Lower leg skin (tissue), 3 donors: Measurements from ENCODE around the gene SCNN1B.

Experiments used
- POLR2A ChIP-seq, 2 donors: fragments of 450-650 bp; IDR thresholded peaks; one replicate each; pipeline ENCODE4 v1.6.1; 2016 to 2017; ENCODE audit warnings: antibody characterized with exemption in 2 of 2, mild to moderate bottlenecking in 1 of 2, moderate library complexity in 1 of 2
- TF ChIP-seq, protein P1 (sequence below), 3 donors: fragments of 450-650 bp; IDR thresholded peaks; one replicate each; pipeline ENCODE4 v1.5.1; 2016; ENCODE audit warnings: antibody characterized with exemption in 3 of 3, mild to moderate bottlenecking in 3 of 3, moderate library complexity in 2 of 3

- TF ChIP-seq, protein P1, sequence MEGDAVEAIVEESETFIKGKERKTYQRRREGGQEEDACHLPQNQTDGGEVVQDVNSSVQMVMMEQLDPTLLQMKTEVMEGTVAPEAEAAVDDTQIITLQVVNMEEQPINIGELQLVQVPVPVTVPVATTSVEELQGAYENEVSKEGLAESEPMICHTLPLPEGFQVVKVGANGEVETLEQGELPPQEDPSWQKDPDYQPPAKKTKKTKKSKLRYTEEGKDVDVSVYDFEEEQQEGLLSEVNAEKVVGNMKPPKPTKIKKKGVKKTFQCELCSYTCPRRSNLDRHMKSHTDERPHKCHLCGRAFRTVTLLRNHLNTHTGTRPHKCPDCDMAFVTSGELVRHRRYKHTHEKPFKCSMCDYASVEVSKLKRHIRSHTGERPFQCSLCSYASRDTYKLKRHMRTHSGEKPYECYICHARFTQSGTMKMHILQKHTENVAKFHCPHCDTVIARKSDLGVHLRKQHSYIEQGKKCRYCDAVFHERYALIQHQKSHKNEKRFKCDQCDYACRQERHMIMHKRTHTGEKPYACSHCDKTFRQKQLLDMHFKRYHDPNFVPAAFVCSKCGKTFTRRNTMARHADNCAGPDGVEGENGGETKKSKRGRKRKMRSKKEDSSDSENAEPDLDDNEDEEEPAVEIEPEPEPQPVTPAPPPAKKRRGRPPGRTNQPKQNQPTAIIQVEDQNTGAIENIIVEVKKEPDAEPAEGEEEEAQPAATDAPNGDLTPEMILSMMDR (IDR thresholded peaks at IDR 0.05): no peak
- TF ChIP-seq POLR2A (IDR thresholded peaks at IDR 0.05): no peak
Observed at GRCh38 chr16:23318639-23319038, 16.5 kb downstream of the SCNN1B start.
